Sigmoid colon (tissue), 4 donors: ENCODE results near the gene LTN1.

Experiments
- CTCF ChIP-seq, 4 experiments: fragments of 450-650 bp in 3 of 4; fragments of 200-600 bp in 1 of 4; IDR thresholded peaks; one replicate each; pipeline ENCODE4 v1.5.1; 2016 to 2019; ENCODE audit warnings: antibody characterized with exemption in 4 of 4, mild to moderate bottlenecking in 3 of 4, moderate library complexity in 2 of 4
- POLR2A ChIP-seq, 2 donors: fragments of 450-650 bp; IDR thresholded peaks; one replicate each; pipeline ENCODE4 v1.6.1; 2016; ENCODE audit warnings: antibody characterized with exemption in 2 of 2, mild to moderate bottlenecking in 2 of 2, moderate library complexity in 2 of 2
- POLR2AphosphoS5 ChIP-seq, 4 donors: sonication (generic); formaldehyde crosslinking; IDR thresholded peaks; one replicate each; pipeline ENCODE4 v1.6.1; 2017; ENCODE audit warnings: antibody characterized with exemption in 4 of 4

- TF ChIP-seq CTCF (IDR thresholded peaks at IDR 0.05), result no peak
- no peak for TF ChIP-seq POLR2A (IDR thresholded peaks at IDR 0.05)
- no peak for TF ChIP-seq POLR2AphosphoS5 (IDR thresholded peaks at IDR 0.05)
Observed at GRCh38 chr21:28899220-28899619, 93.5 kb downstream of the LTN1 start.
